Trophoblast cell (in vitro differentiated cells and primary cell): ENCODE measurements around the gene LMBRD2.

Experiments used
- DNase-seq, 2 donors: peaks; one replicate each; pipeline ENCODE4 v3.0.0-alpha.2; 2016
- H2AFZ ChIP-seq: 2 replicates; pipeline ENCODE4 v1.6.1; 2013; ENCODE audit warnings: low read length, moderate library complexity, mild to moderate bottlenecking; ENCODE audit not compliant: insufficient read depth, poor library complexity
- H2AK5ac ChIP-seq: 2 replicates; pipeline ENCODE4 v1.6.1; 2013; ENCODE audit warnings: mild to moderate bottlenecking, low read length
- H2BK120ac ChIP-seq: 2 replicates; pipeline ENCODE4 v1.6.1; 2013; ENCODE audit warnings: low read length, mild to moderate bottlenecking, moderate library complexity; ENCODE audit not compliant: insufficient read depth, poor library complexity
- H2BK12ac ChIP-seq: 2 replicates; pipeline ENCODE4 v1.6.1; 2013; ENCODE audit warnings: mild to moderate bottlenecking, low read length, moderate library complexity
- H2BK5ac ChIP-seq: 2 replicates; pipeline ENCODE4 v1.6.1; 2013; ENCODE audit warnings: low read length, low read depth, moderate library complexity, mild to moderate bottlenecking; ENCODE audit not compliant: poor library complexity
- H3K14ac ChIP-seq: 2 replicates; pipeline ENCODE4 v1.6.1; 2013; ENCODE audit warnings: mild to moderate bottlenecking, low read length
- H3K18ac ChIP-seq: 2 replicates; pipeline ENCODE4 v1.6.1; 2013; ENCODE audit warnings: mild to moderate bottlenecking, low read length
- H3K23ac ChIP-seq: 2 replicates; pipeline ENCODE4 v1.6.1; 2013; ENCODE audit warnings: low read length
- H3K27ac ChIP-seq: 2 replicates; pipeline ENCODE4 v1.5.1; 2013; ENCODE audit warnings: low read depth, mild to moderate bottlenecking, inconsistent platforms, low read length, moderate library complexity
- H3K27me3 ChIP-seq: 2 replicates; pipeline ENCODE4 v1.6.1; 2013; ENCODE audit warnings: inconsistent platforms, mild to moderate bottlenecking, low read length, moderate library complexity; ENCODE audit not compliant: insufficient read depth
- H3K36me3 ChIP-seq, 2 experiments: 1 replicate in 1 of 2; 2 replicates in 1 of 2; pipeline ENCODE4 v1.6.1; 2013; ENCODE audit warnings: low read length in 2 of 2, mild to moderate bottlenecking in 2 of 2, moderate library complexity in 1 of 2; ENCODE audit not compliant: insufficient read depth in 2 of 2, control insufficient read depth in 1 of 2
- H3K4ac ChIP-seq: 2 replicates; pipeline ENCODE4 v1.6.1; 2013; ENCODE audit warnings: low read depth, mild to moderate bottlenecking, low read length, moderate library complexity
- H3K4me1 ChIP-seq, 2 experiments: 1 replicate in 1 of 2; 2 replicates in 1 of 2; pipeline ENCODE4 v1.6.1; 2013; ENCODE audit warnings: low read length in 2 of 2, mild to moderate bottlenecking in 2 of 2, moderate library complexity in 1 of 2; ENCODE audit not compliant: insufficient read depth in 2 of 2, control insufficient read depth in 1 of 2
- H3K4me2 ChIP-seq: 2 replicates; pipeline ENCODE4 v1.6.1; 2013; ENCODE audit warnings: inconsistent platforms, mild to moderate bottlenecking, low read length, moderate library complexity
- H3K4me3 ChIP-seq: 2 replicates; pipeline ENCODE4 v1.5.1; 2013; ENCODE audit warnings: mild to moderate bottlenecking, low read depth, low read length, inconsistent platforms
- H3K79me1 ChIP-seq: one replicate; pipeline ENCODE4 v1.6.1; 2013; ENCODE audit warnings: low read length
- H3K79me2 ChIP-seq: 2 replicates; pipeline ENCODE4 v1.6.1; 2013; ENCODE audit warnings: low read length, mild to moderate bottlenecking; ENCODE audit not compliant: control insufficient read depth, insufficient read depth, poor library complexity
- H3K9ac ChIP-seq: 2 replicates; pipeline ENCODE4 v1.6.1; 2013; ENCODE audit warnings: mild to moderate bottlenecking, low read length
- H3K9me3 ChIP-seq: 2 replicates; pipeline ENCODE4 v1.6.1; 2013; ENCODE audit warnings: low read depth, mild to moderate bottlenecking, control low read depth, inconsistent platforms, low read length; ENCODE audit not compliant: insufficient read depth
- H4K12ac ChIP-seq: 2 replicates; pipeline ENCODE4 v1.6.1; 2013; ENCODE audit warnings: low read depth, mild to moderate bottlenecking, low read length, moderate library complexity
- H4K8ac ChIP-seq: 2 replicates; pipeline ENCODE4 v1.6.1; 2013; ENCODE audit warnings: low read depth, mild to moderate bottlenecking, low read length, moderate library complexity
- H4K91ac ChIP-seq: one replicate; pipeline ENCODE4 v1.6.1; 2013; ENCODE audit warnings: low read depth, mild to moderate bottlenecking, low read length, moderate library complexity
- WGBS: extraction: QIAGEN DNeasy Blood & Tissue Kit; methylation state at CpG from one replicate; pipeline ENCODE4 v1.1.7; 2013; ENCODE audit warnings: missing lambda C conversion rate; ENCODE audit not compliant: insufficient read length, insufficient coverage; ENCODE audit errors: extremely low coverage; 5-methylcytosine and 5-hydroxymethylcytosine counted together

LMBRD2 gene

GRCh38 chr5:36066540-36067210 is 85.0 kb downstream of the LMBRD2 start, which contains the start of gene UGT3A2:
UGT3A2 (minus strand) TSS chr5:36066882; CDS start chr5:36066789, 93 bp downstream.
- H3K36me3 ChIP-seq = no peaks in the 10 kb centered on the region

GRCh38 chr5:36066001-36066539 is 85.6 kb downstream of the LMBRD2 start:
- no peaks in the 10 kb centered on the region for H3K36me3 ChIP-seq
- peak overlapping the region; percentile 65 for H3K4me2 ChIP-seq
- peak overlapping the region; percentile 61 for H3K4me3 ChIP-seq
- H3K23ac ChIP-seq = no peak overlapping the region
- no peak overlapping the region for H2BK5ac ChIP-seq
- no peak overlapping the region for H3K14ac ChIP-seq
- H3K79me1 ChIP-seq = no peaks in the 10 kb centered on the region
- H4K12ac ChIP-seq = no peak overlapping the region
- no peak overlapping the region for H2AK5ac ChIP-seq
- no peak overlapping the region for H4K91ac ChIP-seq
- H3K4me1 ChIP-seq = peaks cover 0 to 9% of the 10 kb centered on the region in 2 experiments
- no peaks in the 10 kb centered on the region for H3K79me2 ChIP-seq
- no peak overlapping the region for H3K4ac ChIP-seq
- no peak overlapping the region for H3K27ac ChIP-seq
- no peaks in the 10 kb centered on the region for H3K27me3 ChIP-seq
- no peak overlapping the region for H3K9ac ChIP-seq
- no peaks in the 10 kb centered on the region for H3K9me3 ChIP-seq
- H2BK12ac ChIP-seq = no peak overlapping the region
- peak overlapping the region; percentile 11 for H4K8ac ChIP-seq
- peak overlapping the region; percentile 4 for H2AFZ ChIP-seq
- no CpG with 5 or more reads among the region's 13 CpGs for WGBS
- H3K18ac ChIP-seq = no peak overlapping the region
- DNase-seq = no peak
- no peak overlapping the region for H2BK120ac ChIP-seq

More at GRCh38 chr5:36066540-36067210, 85.0 kb downstream of the LMBRD2 start, which contains the start of gene UGT3A2:
- Histone ChIP-seq H4K8ac (peak within 1 kb of the TSS; percentile 11), H3K79me1 (no peaks in the 10 kb centered on the region), H3K4me1 (peaks cover 0 to 9% of the 10 kb centered on the region in 2 experiments), H3K79me2 (no peaks in the 10 kb centered on the region), H3K4me3 (peak within 1 kb of the TSS; percentile 61), H3K9ac (no peak within 1 kb of the TSS), H3K4ac (no peak within 1 kb of the TSS), H2BK120ac (no peak within 1 kb of the TSS), H3K4me2 (peak within 1 kb of the TSS; percentile 65), H2AFZ (peak within 1 kb of the TSS; percentile 4), H3K23ac (no peak within 1 kb of the TSS), H3K18ac (no peak within 1 kb of the TSS), H3K9me3 (no peaks in the 10 kb centered on the region), H2BK5ac (no peak within 1 kb of the TSS), H3K27me3 (no peaks in the 10 kb centered on the region), H4K12ac (no peak within 1 kb of the TSS), H3K14ac (no peak within 1 kb of the TSS), H2AK5ac (no peak within 1 kb of the TSS), H3K27ac (no peak within 1 kb of the TSS), H2BK12ac (no peak within 1 kb of the TSS), H4K91ac (no peak within 1 kb of the TSS)
- DNase-seq = no peak
- WGBS = no CpG with 5 or more reads among the region's 22 CpGs

GRCh38 chr5:36060420-36060887 is 91.2 kb downstream of the LMBRD2 start:
- H3K23ac ChIP-seq = no peak overlapping the region
- H3K36me3 ChIP-seq = no peaks in the 10 kb centered on the region
- H3K4me1 ChIP-seq = peaks cover 0 to 5% of the 10 kb centered on the region in 2 experiments
- no peak overlapping the region for H3K9ac ChIP-seq
- H3K79me1 ChIP-seq = no peaks in the 10 kb centered on the region
- H4K91ac ChIP-seq = no peak overlapping the region
- no peaks in the 10 kb centered on the region for H3K9me3 ChIP-seq
- H3K18ac ChIP-seq = no peak overlapping the region
- H2BK5ac ChIP-seq = no peak overlapping the region
- DNase-seq = peak; percentile 8 to 53
- H3K14ac ChIP-seq = no peak overlapping the region
- H3K4me3 ChIP-seq = no peak overlapping the region
- H3K27ac ChIP-seq = no peak overlapping the region
- H3K27me3 ChIP-seq = no peaks in the 10 kb centered on the region
- no peak overlapping the region for H2BK120ac ChIP-seq
- no peak overlapping the region for H2BK12ac ChIP-seq
- H2AK5ac ChIP-seq = no peak overlapping the region
- H2AFZ ChIP-seq = no peak overlapping the region
- no peak overlapping the region for H3K4me2 ChIP-seq
- no peak overlapping the region for H3K4ac ChIP-seq
- no CpG with 5 or more reads among the region's 12 CpGs for WGBS
- H4K8ac ChIP-seq = no peak overlapping the region
- H4K12ac ChIP-seq = no peak overlapping the region
- H3K79me2 ChIP-seq = no peaks in the 10 kb centered on the region

GRCh38 chr5:36059571-36060419 is 91.9 kb downstream of the LMBRD2 start:
- no peak overlapping the region for H3K4me3 ChIP-seq
- no peaks in the 10 kb centered on the region for H3K79me2 ChIP-seq
- peaks cover 0 to 5% of the 10 kb centered on the region in 2 experiments for H3K4me1 ChIP-seq
- no peak overlapping the region for H3K4me2 ChIP-seq
- H2AFZ ChIP-seq = no peak overlapping the region
- H4K12ac ChIP-seq = no peak overlapping the region
- peak; percentile 65 to 77 for DNase-seq
- H3K4ac ChIP-seq = no peak overlapping the region
- no peaks in the 10 kb centered on the region for H3K9me3 ChIP-seq
- H3K36me3 ChIP-seq = no peaks in the 10 kb centered on the region
- no peak overlapping the region for H3K9ac ChIP-seq
- no peak overlapping the region for H2AK5ac ChIP-seq
- no peak overlapping the region for H2BK120ac ChIP-seq
- no peak overlapping the region for H2BK5ac ChIP-seq
- H3K14ac ChIP-seq = no peak overlapping the region
- no peak overlapping the region for H3K27ac ChIP-seq
- no peak overlapping the region for H3K23ac ChIP-seq
- H3K79me1 ChIP-seq = no peaks in the 10 kb centered on the region
- no CpG with 5 or more reads among the region's 5 CpGs for WGBS
- H3K18ac ChIP-seq = no peak overlapping the region
- no peak overlapping the region for H4K8ac ChIP-seq
- no peak overlapping the region for H2BK12ac ChIP-seq
- H3K27me3 ChIP-seq = no peaks in the 10 kb centered on the region
- H4K91ac ChIP-seq = no peak overlapping the region
